Measurements from ENCODE around the gene LRG1.

GRCh38 chr19:4497770-4498389, 42.0 kb downstream of the LRG1 start:
- TF ChIP-seq CTCF (IDR thresholded peaks at IDR 0.05): no peak
- no peak for TF ChIP-seq EP300 (IDR thresholded peaks at IDR 0.05)
- no peak for TF ChIP-seq POLR2A (IDR thresholded peaks at IDR 0.05)

Measured in gastroesophageal sphincter (tissue), 3 donors.